K562 (cell line): ENCODE data around the gene BRCA1. TPM values are rescaled to one million over a fixed set of nuclear protein-coding genes. Genes with fewer than 3 reads are reported as not detected.
A peak's percentile ranks its signal among the peaks of the same experiment; 100 is the strongest.

Source experiments
- ATAC-seq: fragments of 200-7000 bp; cut with Tn5 transposase; 3 replicates; pipeline ENCODE4 v1.9.1; 2020; ENCODE audit warnings: moderate library complexity
- BruUV-seq: library from RNA; stranded (reverse); fragments of 400-500 nt; replicated peaks from 2 replicates; lab custom pipeline; 2021; lab: Mats Ljungman, UMichigan
- CTCF ChIA-PET: fragments of 300-600 bp; formaldehyde crosslinking; extraction: SDS; loops from one replicate; lab custom pipeline; 2021; ENCODE audit warnings: low intra/inter-chr PET ratio; lab: Yijun Ruan, JAX
- POLR2A ChIA-PET: fragments of 300-600, 350-650 bp; sonication (Branson Sonifier 250); formaldehyde crosslinking; extraction: SDS; loops from one replicate; lab custom pipeline; 2021; ENCODE audit warnings: antibody characterized with exemption, inconsistent platforms; lab: Yijun Ruan, JAX
- DNase-seq, 4 experiments: peaks; one replicate each; pipeline versions ENCODE4 v3.0.0 to v3.0.0-alpha.2; 2011 to 2018; ENCODE audit warnings: low spot score in 3 of 4, mixed read lengths in 3 of 4; ENCODE audit errors: extremely low read depth in 1 of 4
- FAIRE-seq: peaks from 2 replicates; lab custom pipeline; 2011; peaks lifted over from hg19 to GRCh38; lab: Jason Lieb, UNC
- H2AFZ ChIP-seq: 2 replicates; pipeline ENCODE4 v1.6.0; 2011; ENCODE audit warnings: low read depth, low read length, control low read depth, inconsistent platforms
- H3K27ac ChIP-seq: fragments of 200-600 bp; 3 replicates; pipeline ENCODE4 v1.8.0; 2011; ENCODE audit warnings: low read depth, mild to moderate bottlenecking, control low read depth, inconsistent platforms, low read length, moderate library complexity, mixed read lengths; ENCODE audit errors: extremely low read depth
- H3K27me3 ChIP-seq, 2 experiments: fragments of 300-600 bp in 1 of 2; 2 replicates in 1 of 2; 3 replicates in 1 of 2; pipeline versions ENCODE4 v1.6.0 to v1.8.0; 2011; ENCODE audit warnings: inconsistent platforms in 2 of 2, low read length in 2 of 2, mild to moderate bottlenecking in 1 of 2, mixed read lengths in 1 of 2, moderate library complexity in 1 of 2; ENCODE audit not compliant: control insufficient read depth in 2 of 2, insufficient read depth in 2 of 2
- H3K36me3 ChIP-seq: fragments of 300-600 bp; 3 replicates; pipeline ENCODE4 v1.8.0; 2011; ENCODE audit warnings: mild to moderate bottlenecking, low read length, inconsistent platforms; ENCODE audit not compliant: control insufficient read depth, insufficient read depth
- H3K4me1 ChIP-seq, 2 experiments: fragments of 200-600 bp in 1 of 2; replicated peaks in 1 of 2; 2 replicates in 1 of 2; 3 replicates in 1 of 2; pipeline versions ENCODE4 v1.5.1 to v1.8.0; 2011; ENCODE audit warnings: inconsistent platforms in 2 of 2, low read length in 2 of 2, mild to moderate bottlenecking in 1 of 2, mixed read lengths in 1 of 2, moderate library complexity in 1 of 2; ENCODE audit not compliant: control insufficient read depth in 2 of 2, insufficient read depth in 2 of 2
- H3K4me2 ChIP-seq: 2 replicates; pipeline ENCODE4 v1.6.1; 2011; ENCODE audit warnings: low read length, control low read depth, inconsistent platforms, mixed read lengths; ENCODE audit not compliant: insufficient read depth
- H3K4me3 ChIP-seq: fragments of 200-600 bp; sonication (generic), shearing (Covaris generic); 2 replicates; pipeline ENCODE4 v1.5.1; 2016; ENCODE audit warnings: control low read depth, inconsistent platforms
- H3K79me2 ChIP-seq: fragments of 200-600 bp; 3 replicates; pipeline ENCODE4 v1.8.0; 2011; ENCODE audit warnings: low read length, inconsistent platforms; ENCODE audit not compliant: control insufficient read depth, insufficient read depth
- H3K9ac ChIP-seq, 2 experiments: 2 replicates each; pipeline versions ENCODE4 v1.6.0 to v1.6.1; 2011; ENCODE audit warnings: low read depth in 2 of 2, low read length in 2 of 2, control low read depth in 1 of 2, inconsistent platforms in 1 of 2, mild to moderate bottlenecking in 1 of 2, mixed read lengths in 1 of 2; ENCODE audit not compliant: insufficient read depth in 1 of 2
- H3K9me1 ChIP-seq: one replicate; pipeline ENCODE4 v1.6.0; 2011; ENCODE audit warnings: inconsistent platforms, mild to moderate bottlenecking, low read length, moderate library complexity; ENCODE audit not compliant: control insufficient read depth, insufficient read depth
- H3K9me3 ChIP-seq: replicated peaks from 2 replicates; pipeline ENCODE4 v1.5.1; 2011; ENCODE audit warnings: low read depth, low read length, inconsistent platforms; ENCODE audit not compliant: control insufficient read depth, insufficient read depth
- H4K20me1 ChIP-seq: replicated peaks from 2 replicates; pipeline ENCODE4 v1.6.1; 2011; ENCODE audit warnings: low read length, inconsistent platforms, mixed read lengths; ENCODE audit not compliant: control insufficient read depth, insufficient read depth
- NCOR1 ChIP-seq: fragments of 450-650 bp; IDR thresholded peaks from 2 replicates; pipeline ENCODE4 v1.6.1; 2016; ENCODE audit warnings: mild to moderate bottlenecking, moderate library complexity
- PHF21A ChIP-seq: fragments of 450-650 bp; IDR thresholded peaks from 2 replicates; pipeline ENCODE4 v1.6.1; 2017; ENCODE audit warnings: low read depth, borderline replicate concordance
- RBFOX2 ChIP-seq: fragments of 200-400 bp; formaldehyde crosslinking; IDR thresholded peaks from 2 replicates; pipeline ENCODE4 v1.6.1; 2017; ENCODE audit warnings: low read depth, mild to moderate bottlenecking, low read length, moderate library complexity
- ZNF311 ChIP-seq: fragments of 250-450 bp; sonication (Bioruptor Pico); IDR thresholded peaks from 2 replicates; pipeline ENCODE4 v1.4.0; 2020; ENCODE audit warnings: mild to moderate bottlenecking, moderate library complexity
- WGBS: fragments of 100-300 bp; shearing (Covaris generic); methylation state at CpG from one replicate; pipeline ENCODE4 v1.1.6; 2016; ENCODE audit warnings: low coverage, mixed read lengths; ENCODE audit not compliant: insufficient coverage; ENCODE audit errors: missing lambda C conversion rate; 5-methylcytosine and 5-hydroxymethylcytosine counted together
- in situ Hi-C: fragments of 300-500 bp; cut with MboI; formaldehyde crosslinking; loops from 4 replicates; pipeline ENCODE4 v1.15.0; 2018; ENCODE audit warnings: inconsistent platforms, mixed read lengths
- intact Hi-C: fragments of 100-400 bp; cut with micrococcal nuclease; formaldehyde crosslinking; loops from 2 replicates; pipeline ENCODE4 v1.14.2; 2022
- polyA plus RNA-seq, 8 experiments: library from polyadenylated mRNA; depleted of rRNA in 4 of 8; stranded (reverse) in 5 of 8; unstranded in 3 of 8; fragments of >200 nt; fragmentation: Nextera tagmentation in 2 of 8; fragmentation: Illumina TruSeq in 1 of 8; extraction: Ambion mirVana in 2 of 8; extraction: Trizol in 1 of 8; gene quantifications; 2 replicates each; pipeline versions ENCODE4 v1.2.1 to v1.2.3, GENCODE V29; 2011 to 2014; ENCODE audit warnings: inconsistent platforms in 1 of 8, missing spikeins in 1 of 8
- total RNA-seq, 7 experiments: library from RNA; depleted of rRNA in 6 of 7; stranded (reverse); fragments of >200 nt in 6 of 7; fragmentation: Illumina TruSeq in 2 of 7; extraction: Trizol in 2 of 7; gene quantifications; 2 replicates each; pipeline versions ENCODE4 v1.2.1 to v1.2.3, GENCODE V29; 2011 to 2021; ENCODE audit warnings: low replicate concordance in 1 of 7
- TF ChIP-seq, protein P1 (sequence below): fragments of 250-450 bp; sonication (Bioruptor Pico); IDR thresholded peaks from 2 replicates; pipeline ENCODE4 v1.5.0; 2020; ENCODE audit warnings: mild to moderate bottlenecking, borderline replicate concordance
- TF ChIP-seq, protein P2 (sequence below): fragments of 450-650 bp; formaldehyde crosslinking; IDR thresholded peaks from 2 replicates; pipeline ENCODE4 v1.4.0; 2020; ENCODE audit warnings: mild to moderate bottlenecking, moderate library complexity
- TF ChIP-seq, protein P3 (sequence below): fragments of 450-650 bp; IDR thresholded peaks from 2 replicates; pipeline ENCODE4 v1.6.1; 2016; ENCODE audit warnings: low read depth

BRCA1 gene
- total and polyA plus RNA-seq, 9 of the 15 experiments (the other 6 are each of a cell fraction or from before 2014, with no cell fraction given), result 25.9 to 95.3 (median 62.3) TPM

DNA sequence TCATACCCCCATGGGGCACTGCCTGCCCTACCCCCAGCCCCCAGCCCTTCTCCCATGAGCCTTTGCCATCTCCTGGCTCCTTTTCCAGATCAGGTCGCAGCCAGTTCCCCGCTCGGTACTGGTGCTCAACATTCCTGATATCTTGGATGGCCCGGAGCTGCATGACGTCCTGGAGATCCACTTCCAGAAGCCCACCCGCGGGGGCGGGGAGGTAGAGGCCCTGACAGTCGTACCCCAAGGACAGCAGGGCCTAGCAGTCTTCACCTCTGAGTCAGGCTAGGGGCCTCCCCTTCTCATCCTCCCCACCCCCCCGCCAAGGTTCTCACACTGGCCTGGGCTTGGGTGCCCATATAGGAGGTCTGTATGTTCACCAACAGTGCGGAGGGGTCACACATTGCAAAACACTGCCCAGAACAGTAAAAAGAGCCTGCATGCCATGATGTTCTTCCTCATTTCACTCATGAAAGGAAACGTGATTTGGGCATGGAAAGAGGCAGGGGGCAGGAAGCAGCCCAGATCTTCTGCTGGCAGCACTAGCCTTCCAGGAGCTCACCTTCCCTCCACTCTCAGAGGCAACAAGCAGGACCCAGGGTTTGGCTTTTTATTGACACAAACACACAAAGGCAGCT is 111.0 kb downstream of the BRCA1 start:
- peaks cover 19 to 36% of the 10 kb centered on the region in 2 experiments for H3K4me1 ChIP-seq
- H3K9me1 ChIP-seq, result peaks cover 10% of the 10 kb centered on the region
- ChIA-PET CTCF (no interaction called here), POLR2A (interaction anchor here (0.6 to 1.4 kb wide), 9 partner anchors 10 to 354 kb away, joined by 3 to 7 read pairs (median 4); partner anchors contain the start of gene RPL27)
- no peak overlapping the region; the same call in 2 of the 3 replicates for H3K27ac ChIP-seq
- FAIRE-seq (no peak), DNase-seq (no peak), ATAC-seq (no peak; the same call in 2 of the 3 replicates)
- H3K4me2 ChIP-seq, result no peak overlapping the region
- TF ChIP-seq, protein P1, sequence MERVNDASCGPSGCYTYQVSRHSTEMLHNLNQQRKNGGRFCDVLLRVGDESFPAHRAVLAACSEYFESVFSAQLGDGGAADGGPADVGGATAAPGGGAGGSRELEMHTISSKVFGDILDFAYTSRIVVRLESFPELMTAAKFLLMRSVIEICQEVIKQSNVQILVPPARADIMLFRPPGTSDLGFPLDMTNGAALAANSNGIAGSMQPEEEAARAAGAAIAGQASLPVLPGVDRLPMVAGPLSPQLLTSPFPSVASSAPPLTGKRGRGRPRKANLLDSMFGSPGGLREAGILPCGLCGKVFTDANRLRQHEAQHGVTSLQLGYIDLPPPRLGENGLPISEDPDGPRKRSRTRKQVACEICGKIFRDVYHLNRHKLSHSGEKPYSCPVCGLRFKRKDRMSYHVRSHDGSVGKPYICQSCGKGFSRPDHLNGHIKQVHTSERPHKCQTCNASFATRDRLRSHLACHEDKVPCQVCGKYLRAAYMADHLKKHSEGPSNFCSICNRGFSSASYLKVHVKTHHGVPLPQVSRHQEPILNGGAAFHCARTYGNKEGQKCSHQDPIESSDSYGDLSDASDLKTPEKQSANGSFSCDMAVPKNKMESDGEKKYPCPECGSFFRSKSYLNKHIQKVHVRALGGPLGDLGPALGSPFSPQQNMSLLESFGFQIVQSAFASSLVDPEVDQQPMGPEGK (CRISPR knock-in tag), result 0 out of 2 replicates have a peak, but pooled peaks have one; percentile 18
- TF ChIP-seq, protein P2, sequence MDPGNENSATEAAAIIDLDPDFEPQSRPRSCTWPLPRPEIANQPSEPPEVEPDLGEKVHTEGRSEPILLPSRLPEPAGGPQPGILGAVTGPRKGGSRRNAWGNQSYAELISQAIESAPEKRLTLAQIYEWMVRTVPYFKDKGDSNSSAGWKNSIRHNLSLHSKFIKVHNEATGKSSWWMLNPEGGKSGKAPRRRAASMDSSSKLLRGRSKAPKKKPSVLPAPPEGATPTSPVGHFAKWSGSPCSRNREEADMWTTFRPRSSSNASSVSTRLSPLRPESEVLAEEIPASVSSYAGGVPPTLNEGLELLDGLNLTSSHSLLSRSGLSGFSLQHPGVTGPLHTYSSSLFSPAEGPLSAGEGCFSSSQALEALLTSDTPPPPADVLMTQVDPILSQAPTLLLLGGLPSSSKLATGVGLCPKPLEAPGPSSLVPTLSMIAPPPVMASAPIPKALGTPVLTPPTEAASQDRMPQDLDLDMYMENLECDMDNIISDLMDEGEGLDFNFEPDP, result no peak
- no peak for TF ChIP-seq NCOR1
- TF ChIP-seq, protein P3, sequence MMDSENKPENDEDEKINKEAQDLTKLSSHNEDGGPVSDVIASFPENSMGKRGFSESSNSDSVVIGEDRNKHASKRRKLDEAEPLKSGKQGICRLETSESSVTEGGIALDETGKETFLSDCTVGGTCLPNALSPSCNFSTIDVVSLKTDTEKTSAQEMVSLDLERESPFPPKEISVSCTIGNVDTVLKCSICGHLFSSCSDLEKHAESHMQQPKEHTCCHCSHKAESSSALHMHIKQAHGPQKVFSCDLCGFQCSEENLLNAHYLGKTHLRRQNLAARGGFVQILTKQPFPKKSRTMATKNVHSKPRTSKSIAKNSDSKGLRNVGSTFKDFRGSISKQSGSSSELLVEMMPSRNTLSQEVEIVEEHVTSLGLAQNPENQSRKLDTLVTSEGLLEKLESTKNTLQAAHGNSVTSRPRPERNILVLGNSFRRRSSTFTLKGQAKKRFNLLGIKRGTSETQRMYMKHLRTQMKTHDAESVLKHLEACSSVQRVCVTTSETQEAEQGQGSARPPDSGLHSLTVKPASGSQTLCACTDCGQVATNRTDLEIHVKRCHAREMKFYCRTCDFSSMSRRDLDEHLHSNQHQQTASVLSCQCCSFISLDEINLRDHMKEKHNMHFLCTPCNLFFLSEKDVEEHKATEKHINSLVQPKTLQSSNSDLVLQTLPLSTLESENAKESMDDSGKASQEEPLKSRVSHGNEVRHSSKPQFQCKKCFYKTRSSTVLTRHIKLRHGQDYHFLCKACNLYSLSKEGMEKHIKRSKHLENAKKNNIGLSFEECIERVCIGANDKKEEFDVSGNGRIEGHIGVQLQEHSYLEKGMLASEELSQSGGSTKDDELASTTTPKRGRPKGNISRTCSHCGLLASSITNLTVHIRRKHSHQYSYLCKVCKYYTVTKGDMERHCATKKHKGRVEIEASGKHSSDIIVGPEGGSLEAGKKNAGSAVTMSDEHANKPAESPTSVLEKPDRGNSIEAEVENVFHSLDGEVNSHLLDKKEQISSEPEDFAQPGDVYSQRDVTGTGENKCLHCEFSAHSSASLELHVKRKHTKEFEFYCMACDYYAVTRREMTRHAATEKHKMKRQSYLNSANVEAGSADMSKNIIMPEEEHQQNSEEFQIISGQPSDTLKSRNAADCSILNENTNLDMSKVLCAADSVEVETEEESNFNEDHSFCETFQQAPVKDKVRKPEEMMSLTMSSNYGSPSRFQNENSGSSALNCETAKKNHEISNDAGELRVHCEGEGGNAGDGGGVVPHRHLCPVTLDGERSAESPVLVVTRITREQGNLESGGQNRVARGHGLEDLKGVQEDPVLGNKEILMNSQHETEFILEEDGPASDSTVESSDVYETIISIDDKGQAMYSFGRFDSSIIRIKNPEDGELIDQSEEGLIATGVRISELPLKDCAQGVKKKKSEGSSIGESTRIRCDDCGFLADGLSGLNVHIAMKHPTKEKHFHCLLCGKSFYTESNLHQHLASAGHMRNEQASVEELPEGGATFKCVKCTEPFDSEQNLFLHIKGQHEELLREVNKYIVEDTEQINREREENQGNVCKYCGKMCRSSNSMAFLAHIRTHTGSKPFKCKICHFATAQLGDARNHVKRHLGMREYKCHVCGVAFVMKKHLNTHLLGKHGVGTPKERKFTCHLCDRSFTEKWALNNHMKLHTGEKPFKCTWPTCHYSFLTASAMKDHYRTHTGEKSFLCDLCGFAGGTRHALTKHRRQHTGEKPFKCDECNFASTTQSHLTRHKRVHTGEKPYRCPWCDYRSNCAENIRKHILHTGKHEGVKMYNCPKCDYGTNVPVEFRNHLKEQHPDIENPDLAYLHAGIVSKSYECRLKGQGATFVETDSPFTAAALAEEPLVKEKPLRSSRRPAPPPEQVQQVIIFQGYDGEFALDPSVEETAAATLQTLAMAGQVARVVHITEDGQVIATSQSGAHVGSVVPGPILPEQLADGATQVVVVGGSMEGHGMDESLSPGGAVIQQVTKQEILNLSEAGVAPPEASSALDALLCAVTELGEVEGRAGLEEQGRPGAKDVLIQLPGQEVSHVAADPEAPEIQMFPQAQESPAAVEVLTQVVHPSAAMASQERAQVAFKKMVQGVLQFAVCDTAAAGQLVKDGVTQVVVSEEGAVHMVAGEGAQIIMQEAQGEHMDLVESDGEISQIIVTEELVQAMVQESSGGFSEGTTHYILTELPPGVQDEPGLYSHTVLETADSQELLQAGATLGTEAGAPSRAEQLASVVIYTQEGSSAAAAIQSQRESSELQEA, result no peak
- no peak for TF ChIP-seq ZNF311 (CRISPR knock-in tag)
- TF ChIP-seq RBFOX2, result peak; percentile 45; the same call in 1 of the 2 replicates
- TF ChIP-seq PHF21A, result no peak
- no peak overlapping the region for H3K4me3 ChIP-seq
- H3K9ac ChIP-seq, result peak overlapping the region in 1 of 2 experiments; percentile 33; a peak in 2 of 4 replicates
- intact Hi-C loops (no loop called here), in situ Hi-C loops (loop anchor here (10.0 kb wide), 1 partner anchor 301 kb away; no protein-coding TSS in a partner anchor)
- peaks cover 57% of the 10 kb centered on the region; the same call in 2 of the 3 replicates for H3K36me3 ChIP-seq
- no peaks in the 10 kb centered on the region; the same call in 1 of the 2 replicates for H3K9me3 ChIP-seq
- peaks cover 13% of the 10 kb centered on the region for H3K79me2 ChIP-seq
- H3K27me3 ChIP-seq, result no peaks in the 10 kb centered on the region
- 85% methylated on average over 10 of the region's 12 CpGs for WGBS
- H4K20me1 ChIP-seq, result peaks cover 10% of the 10 kb centered on the region; the same call in 1 of the 2 replicates
- no peak overlapping the region for H2AFZ ChIP-seq
- no TSS peak for BruUV-seq
